22Rv1 (cell line): ENCODE results near the gene GSTO2.

Source experiments
- CTCF ChIP-seq: fragments of 450-650 bp; IDR thresholded peaks from 2 replicates; pipeline ENCODE4 v1.5.1; 2017; ENCODE audit warnings: mild to moderate bottlenecking
- ZFX ChIP-seq: fragments of 450-650 bp; IDR thresholded peaks from 2 replicates; pipeline ENCODE4 v1.6.1; 2017; ENCODE audit warnings: antibody characterized with exemption, borderline replicate concordance

DNA sequence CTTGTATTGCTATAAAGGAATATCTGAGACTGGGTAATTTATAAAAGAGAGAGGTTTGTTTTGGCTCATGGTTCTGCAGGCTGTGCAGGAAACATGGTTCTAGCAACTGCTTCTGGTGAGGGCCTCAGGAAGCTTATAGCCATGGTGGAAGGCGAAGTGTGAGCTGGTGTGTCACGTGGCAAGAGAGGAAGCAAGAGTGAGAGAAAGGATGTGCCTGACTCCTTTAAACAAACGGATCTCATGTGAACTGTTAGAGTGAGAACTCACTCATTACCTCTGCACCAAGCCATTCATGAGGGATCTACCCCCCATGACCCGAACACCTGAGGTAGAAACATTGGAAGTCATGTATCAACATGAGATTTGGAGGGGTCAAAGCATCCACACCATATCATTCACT is 77.0 kb downstream of the GSTO2 start:
- no peak for TF ChIP-seq CTCF
- TF ChIP-seq ZFX: no peak
